Measurements from ENCODE around the gene ZNF747. TPM values are rescaled to one million over a fixed set of nuclear protein-coding genes. Genes with fewer than 3 reads are reported as not detected.

Gene ZNF747
- total and polyA plus RNA-seq, 2 donors (not counting 3 experiments of a cell fraction or from before 2014, with no cell fraction given), result 6.4 to 7.2 TPM

- POLR2A ChIA-PET, result interaction anchor here (0.6 to 2.2 kb wide), 6 partner anchors 13 to 129 kb away, joined by 3 to 13 read pairs (median 4); partner anchors contain the start of genes DCTPP1, ZNF688 and ZNF747
- DNase-seq (ENCODE audit: low read depth, low spot score) (no peak), FAIRE-seq (no peak)
- BruUV-seq (replicated peaks), result TSS peak; percentile 79
- dilution Hi-C loops (cut with MboI; ENCODE audit: extremely low pct_ligation_motif_present, low sequenced_read_pairs), result no loop called here
- Histone ChIP-seq H2AFZ (ENCODE audit: low read depth, low read length) (peak overlapping the region; percentile 21), H3K4me2 (ENCODE audit: insufficient read depth, low read length) (peak overlapping the region; percentile 1), H3K9me1 (replicated peaks; ENCODE audit: control insufficient read depth, extremely low read depth, insufficient read depth, low read length) (no peaks in the 10 kb centered on the region), H3K27me3 (ENCODE audit: control insufficient read depth in 2 of 2, insufficient read depth in 2 of 2, low read length in 2 of 2) (no peaks in the 10 kb centered on the region), H4K20me1 (replicated peaks; ENCODE audit: control insufficient read depth, extremely low read depth, insufficient read depth, low read length) (no peaks in the 10 kb centered on the region), H3K36me3 (ENCODE audit: control insufficient read depth in 2 of 2, extremely low read depth in 1 of 2, insufficient read depth in 2 of 2, low read length in 2 of 2) (peaks cover 3 to 9% of the 10 kb centered on the region in 2 experiments), H3K27ac (ENCODE audit: insufficient read depth, low read depth, low read length) (peak overlapping the region; percentile 7), H3K9ac (replicated peaks; ENCODE audit: extremely low read depth, insufficient read depth, low read length) (peak overlapping the region; percentile 16), H3K79me2 (ENCODE audit: control insufficient read depth, insufficient read depth, low read length) (peaks cover 21% of the 10 kb centered on the region), H3K4me1 (ENCODE audit: control insufficient read depth, extremely low read depth, insufficient read depth, low read length) (peaks cover 12% of the 10 kb centered on the region), H3K4me3 (replicated peaks in 1 of 3; ENCODE audit: insufficient read depth in 1 of 3, low read depth in 1 of 3, low read length in 3 of 3) (no peak overlapping the region), H3K9me3 (replicated peaks; ENCODE audit: control insufficient read depth, insufficient read depth, low read length) (no peaks in the 10 kb centered on the region)
- TF ChIP-seq GATA2 (IDR thresholded peaks at IDR 0.05; ENCODE audit: insufficient read depth, insufficient read length, low read depth, low read length) (no peak), EZH2 (IDR thresholded peaks at IDR 0.05; ENCODE audit: borderline replicate concordance, low read depth, low read length, severe bottlenecking) (no peak), MYC (IDR thresholded peaks at IDR 0.05; ENCODE audit: low read depth, low read length) (no peak), POLR2A (IDR thresholded peaks at IDR 0.05; ENCODE audit: low read depth, low read length) (no peak), JUN (IDR thresholded peaks at IDR 0.05; ENCODE audit: borderline replicate concordance, insufficient read depth, insufficient read length, low read depth) (no peak), FOS (IDR thresholded peaks at IDR 0.05; ENCODE audit: borderline replicate concordance, insufficient read depth, low read length) (no peak), POLR2AphosphoS5 (IDR thresholded peaks at IDR 0.05; ENCODE audit: insufficient read depth, low read depth, low read length) (no peak), MAX (IDR thresholded peaks at IDR 0.05; ENCODE audit: insufficient read depth, insufficient read length) (no peak), CTCF (IDR thresholded peaks at IDR 0.05; ENCODE audit: extremely low read depth in 1 of 2, insufficient read depth in 1 of 2, low read depth in 1 of 2, low read length in 2 of 2) (no peak)
- intact Hi-C loops (cut with micrococcal nuclease), result loop anchor here (1.0 kb wide), 4 partner anchors 13 to 32 kb away; partner anchors contain the start of gene ZNF785
- CTCF ChIA-PET, result interaction anchor here (0.8 to 2.6 kb wide), 11 partner anchors 13 to 150 kb away, joined by 3 to 27 read pairs (median 5); partner anchors contain the start of genes DCTPP1, ZNF688, ZNF689 and ZNF747
These were observed 24.2 kb upstream of the ZNF747 start for GRCh38 chr16:30558789-30559377.
